KMS-11 (cell line): ENCODE measurements around the gene PDE11A.
A peak's percentile ranks its signal among the peaks of the same experiment; 100 is the strongest.

Experiments used
- H2AFZ ChIP-seq: fragments of 200-600 bp; sonication (generic); 2 replicates; pipeline ENCODE4 v1.6.1; 2016; ENCODE audit warnings: antibody characterized with exemption, mixed run types, low read depth
- H3K27ac ChIP-seq: fragments of 200-600 bp; sonication (generic); 2 replicates; pipeline ENCODE4 v1.6.1; 2016; ENCODE audit warnings: mild to moderate bottlenecking, mixed run types
- H3K27me3 ChIP-seq: fragments of 200-600 bp; sonication (generic); 2 replicates; pipeline ENCODE4 v1.6.1; 2017; ENCODE audit warnings: mild to moderate bottlenecking, low read depth, mixed run types, moderate library complexity; ENCODE audit not compliant: insufficient read depth
- H3K36me3 ChIP-seq: fragments of 200-600 bp; sonication (generic); 2 replicates; pipeline ENCODE4 v1.6.1; 2017; ENCODE audit warnings: mild to moderate bottlenecking, mixed run types; ENCODE audit not compliant: insufficient read depth
- H3K4me1 ChIP-seq: fragments of 200-600 bp; sonication (generic); 2 replicates; pipeline ENCODE4 v1.6.1; 2016; ENCODE audit warnings: mild to moderate bottlenecking, low read depth, mixed run types; ENCODE audit not compliant: poor library complexity, severe bottlenecking
- H3K4me2 ChIP-seq: fragments of 200-600 bp; sonication (generic); 2 replicates; pipeline ENCODE4 v1.7.0; 2016; ENCODE audit warnings: mild to moderate bottlenecking, mixed run types
- H3K4me3 ChIP-seq: fragments of 200-600 bp; sonication (generic); IDR thresholded peaks from 2 replicates; pipeline ENCODE4 v1.6.1; 2017; ENCODE audit warnings: low read depth, low read length, mixed read lengths; ENCODE audit not compliant: insufficient read depth
- H3K79me2 ChIP-seq: fragments of 200-600 bp; sonication (generic); 2 replicates; pipeline ENCODE4 v1.6.1; 2016; ENCODE audit warnings: low read depth, mixed run types; ENCODE audit not compliant: insufficient read depth
- H3K9ac ChIP-seq: fragments of 200-600 bp; sonication (generic); 2 replicates; pipeline ENCODE4 v1.6.1; 2016; ENCODE audit warnings: mild to moderate bottlenecking, mixed run types
- H4K20me1 ChIP-seq: fragments of 200-600 bp; sonication (generic); 2 replicates; pipeline ENCODE4 v1.6.1; 2016; ENCODE audit warnings: mild to moderate bottlenecking, mixed run types; ENCODE audit not compliant: insufficient read depth
- TF ChIP-seq, protein P1 (sequence below): fragments of 200-600 bp; sonication (generic); conservative IDR thresholded peaks from 2 replicates; pipeline ENCODE4 v1.6.1; 2017; ENCODE audit warnings: low read depth, mild to moderate bottlenecking, antibody characterized with exemption, low read length, moderate library complexity, mixed read lengths

PDE11A gene

DNA sequence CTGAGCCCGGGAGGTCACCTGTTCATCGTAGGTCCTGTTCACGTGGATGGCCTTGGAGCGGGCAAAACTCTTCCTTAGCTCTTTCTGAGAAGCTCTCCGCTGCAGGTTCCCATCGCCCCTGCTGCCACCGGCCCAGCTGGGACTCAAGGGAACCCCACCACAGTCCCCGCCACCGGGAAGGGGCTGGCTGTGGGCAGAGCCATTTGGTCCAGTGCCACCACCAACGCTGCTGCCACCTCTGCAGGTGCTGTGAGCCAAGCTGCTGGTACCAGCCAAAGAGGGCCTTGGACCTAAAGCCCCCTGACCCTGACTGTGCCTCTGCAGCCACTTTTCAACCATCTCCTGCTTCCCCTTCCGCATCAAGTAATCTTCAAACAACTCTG is 586 bp downstream of the PDE11A start:
- Histone ChIP-seq H3K36me3 (no peaks in the 10 kb centered on the region), H3K4me3 (no peak overlapping the region), H3K79me2 (no peaks in the 10 kb centered on the region), H4K20me1 (no peaks in the 10 kb centered on the region), H3K4me1 (no peaks in the 10 kb centered on the region), H3K4me2 (no peak overlapping the region), H3K27ac (no peak overlapping the region), H3K27me3 (no peaks in the 10 kb centered on the region), H2AFZ (0 out of 2 replicates have a peak overlapping the region, but pooled peaks have one; percentile 57), H3K9ac (no peak overlapping the region)
- TF ChIP-seq, protein P1, sequence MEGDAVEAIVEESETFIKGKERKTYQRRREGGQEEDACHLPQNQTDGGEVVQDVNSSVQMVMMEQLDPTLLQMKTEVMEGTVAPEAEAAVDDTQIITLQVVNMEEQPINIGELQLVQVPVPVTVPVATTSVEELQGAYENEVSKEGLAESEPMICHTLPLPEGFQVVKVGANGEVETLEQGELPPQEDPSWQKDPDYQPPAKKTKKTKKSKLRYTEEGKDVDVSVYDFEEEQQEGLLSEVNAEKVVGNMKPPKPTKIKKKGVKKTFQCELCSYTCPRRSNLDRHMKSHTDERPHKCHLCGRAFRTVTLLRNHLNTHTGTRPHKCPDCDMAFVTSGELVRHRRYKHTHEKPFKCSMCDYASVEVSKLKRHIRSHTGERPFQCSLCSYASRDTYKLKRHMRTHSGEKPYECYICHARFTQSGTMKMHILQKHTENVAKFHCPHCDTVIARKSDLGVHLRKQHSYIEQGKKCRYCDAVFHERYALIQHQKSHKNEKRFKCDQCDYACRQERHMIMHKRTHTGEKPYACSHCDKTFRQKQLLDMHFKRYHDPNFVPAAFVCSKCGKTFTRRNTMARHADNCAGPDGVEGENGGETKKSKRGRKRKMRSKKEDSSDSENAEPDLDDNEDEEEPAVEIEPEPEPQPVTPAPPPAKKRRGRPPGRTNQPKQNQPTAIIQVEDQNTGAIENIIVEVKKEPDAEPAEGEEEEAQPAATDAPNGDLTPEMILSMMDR = no peak

DNA sequence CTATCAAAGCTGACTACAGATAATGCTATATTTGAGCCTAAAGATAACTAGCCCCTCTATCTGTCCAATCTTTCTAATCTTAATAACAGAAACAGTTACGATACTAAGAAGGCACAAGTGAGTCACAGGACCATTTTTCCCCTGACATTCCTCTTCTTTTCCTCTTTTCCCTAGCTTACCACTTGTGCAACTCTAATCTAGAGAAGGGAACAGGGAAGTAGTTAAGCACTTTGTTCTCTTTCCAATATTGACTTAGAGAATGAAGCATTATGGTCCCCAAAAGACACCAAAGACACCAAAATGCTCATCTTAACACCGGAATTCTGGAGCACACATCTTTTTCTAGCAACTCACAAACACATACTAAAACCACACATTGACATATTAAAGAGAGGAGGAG is 1.8 kb downstream of the PDE11A start:
- Histone ChIP-seq H3K79me2 (no peaks in the 10 kb centered on the region), H3K27me3 (no peaks in the 10 kb centered on the region), H3K4me3 (no peak overlapping the region), H3K4me2 (no peak overlapping the region), H3K36me3 (no peaks in the 10 kb centered on the region), H4K20me1 (no peaks in the 10 kb centered on the region), H2AFZ (no peak overlapping the region), H3K4me1 (no peaks in the 10 kb centered on the region), H3K27ac (no peak overlapping the region), H3K9ac (no peak overlapping the region)
- TF ChIP-seq, protein P1 = no peak

DNA sequence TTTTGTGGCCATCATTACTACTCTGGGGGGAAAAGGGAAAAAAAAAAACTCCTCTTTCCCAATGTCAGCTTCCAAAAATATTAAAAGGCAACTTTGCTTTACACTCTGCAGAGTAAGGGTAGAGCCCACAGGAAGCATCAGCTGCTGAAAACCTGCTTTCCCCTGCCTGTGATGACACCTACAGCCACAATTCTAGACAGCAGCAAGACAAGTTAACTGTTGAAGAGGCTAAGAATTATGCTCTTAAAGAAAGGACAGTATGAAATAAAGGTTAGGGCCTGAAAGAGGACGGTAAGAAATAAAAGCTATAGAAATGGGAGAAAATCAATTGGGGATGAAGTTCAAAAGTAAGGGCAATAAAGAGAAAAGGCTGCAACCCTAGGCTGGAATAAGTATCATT is 3.0 kb downstream of the PDE11A start:
- H3K9ac ChIP-seq = no peak overlapping the region
- no peaks in the 10 kb centered on the region for H3K27me3 ChIP-seq
- no peaks in the 10 kb centered on the region for H3K36me3 ChIP-seq
- no peak overlapping the region for H2AFZ ChIP-seq
- no peaks in the 10 kb centered on the region for H3K79me2 ChIP-seq
- H3K4me3 ChIP-seq = no peak overlapping the region
- H4K20me1 ChIP-seq = no peaks in the 10 kb centered on the region
- no peaks in the 10 kb centered on the region for H3K4me1 ChIP-seq
- H3K4me2 ChIP-seq = no peak overlapping the region
- TF ChIP-seq, protein P1 = no peak
- no peak overlapping the region for H3K27ac ChIP-seq

DNA sequence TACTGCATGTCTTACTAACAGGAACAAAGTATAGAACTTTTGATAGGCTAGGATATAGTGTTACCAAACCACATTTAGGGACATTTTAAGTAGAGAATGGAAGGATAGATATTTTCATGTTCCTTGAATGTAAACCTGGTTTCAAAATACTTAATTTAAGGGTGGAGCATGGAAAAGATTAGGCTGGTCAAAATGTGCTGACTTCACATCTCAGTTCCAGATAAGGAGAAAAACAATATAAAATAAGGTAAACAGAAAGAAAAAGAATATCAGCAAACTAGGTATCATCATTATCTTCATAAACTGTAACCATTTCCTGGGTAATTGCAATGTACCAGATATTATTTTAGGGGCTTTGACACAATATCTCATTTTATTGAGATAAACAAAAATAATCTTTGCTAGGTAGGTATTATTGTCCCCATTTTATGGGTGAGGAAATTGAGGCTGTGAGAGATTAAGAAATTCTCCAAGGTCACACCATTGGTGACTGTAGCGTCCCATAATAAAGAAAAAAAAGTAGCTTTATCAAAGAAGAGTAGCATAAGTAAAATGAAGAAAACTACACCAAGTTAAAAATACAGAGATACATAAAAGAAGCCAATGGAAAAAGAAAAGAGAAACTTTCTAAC is 3.6 kb downstream of the PDE11A start:
- H3K4me2 ChIP-seq = no peak overlapping the region

More for the DNA sequence above, 3.6 kb downstream of the PDE11A start:
- Histone ChIP-seq H3K27ac (no peak overlapping the region), H3K79me2 (no peaks in the 10 kb centered on the region), H3K4me1 (no peaks in the 10 kb centered on the region), H3K36me3 (no peaks in the 10 kb centered on the region), H4K20me1 (no peaks in the 10 kb centered on the region), H3K4me3 (no peak overlapping the region), H3K27me3 (no peaks in the 10 kb centered on the region), H3K9ac (no peak overlapping the region), H2AFZ (no peak overlapping the region)
- TF ChIP-seq, protein P1 = no peak
